Stimulated activated CD4-positive, alpha-beta T cell treated with anti-CD3 and anti-CD28 coated beads, Interleukin-1b, Interleukin-23, amount 100 ng/mL, for 1 hour (primary cell): Measurements from ENCODE around the gene ZBTB17.
"Not testable (repeated sequence)": the region's sequence is repeated elsewhere in the genome, so short reads cannot be mapped to it uniquely, and the experiment has no call there.

Experiments
- DNase-seq, 2 donors: peaks; one replicate each; pipeline ENCODE4 v3.0.0-alpha.2; 2020; ENCODE audit warnings: low read depth in 2 of 2

ZBTB17 gene

GRCh38 chr1:16011936-16012589 is 36.2 kb upstream of the ZBTB17 start:
- no peak for DNase-seq

- no peak for DNase-seq
Measured at GRCh38 chr1:16010837-16011236, 34.9 kb upstream of the ZBTB17 start.

- no peak for DNase-seq
Measured at GRCh38 chr1:16009678-16010077, 33.8 kb upstream of the ZBTB17 start.

GRCh38 chr1:16009030-16009460 is 33.1 kb upstream of the ZBTB17 start:
- peak; percentile 19 to 60 for DNase-seq

GRCh38 chr1:16007671-16008341 is 31.9 kb upstream of the ZBTB17 start:
- no peak for DNase-seq

GRCh38 chr1:16006552-16007485 is 30.9 kb upstream of the ZBTB17 start:
- DNase-seq: no peak

- no peak for DNase-seq
Measured at GRCh38 chr1:16006010-16006409, 30.1 kb upstream of the ZBTB17 start.

GRCh38 chr1:16005597-16005996 is 29.7 kb upstream of the ZBTB17 start:
- no peak for DNase-seq

GRCh38 chr1:16001274-16001673 is 25.4 kb upstream of the ZBTB17 start:
- DNase-seq: not testable (repeated sequence)

- no peak for DNase-seq
Measured at GRCh38 chr1:15998929-15999328, 23.0 kb upstream of the ZBTB17 start.

GRCh38 chr1:15997637-15998280 is 21.9 kb upstream of the ZBTB17 start:
- DNase-seq: no peak

- no peak for DNase-seq
Measured at GRCh38 chr1:15997076-15997585, 21.2 kb upstream of the ZBTB17 start.

GRCh38 chr1:15994590-15995351 is 18.9 kb upstream of the ZBTB17 start:
- peak in 1 of 2 donors; percentile 25 for DNase-seq

GRCh38 chr1:15994081-15994480 is 18.2 kb upstream of the ZBTB17 start:
- DNase-seq: no peak

- no peak for DNase-seq
Measured at GRCh38 chr1:15993666-15994065, 17.8 kb upstream of the ZBTB17 start.

- DNase-seq: no peak
Measured at GRCh38 chr1:15992582-15993500, 16.9 kb upstream of the ZBTB17 start.

- no peak for DNase-seq
Measured at GRCh38 chr1:15992187-15992553, 16.3 kb upstream of the ZBTB17 start.

GRCh38 chr1:15991427-15992186 is 15.7 kb upstream of the ZBTB17 start:
- no peak for DNase-seq

GRCh38 chr1:15989776-15990175 is 13.9 kb upstream of the ZBTB17 start:
- DNase-seq: no peak
